Skeletal muscle cell (primary cell): ENCODE results near the gene PYROXD2.

Experiments
- DNase-seq: peaks from one replicate; pipeline ENCODE4 v3.0.0-alpha.2; 2010; ENCODE audit warnings: low read depth
- H3K4me3 ChIP-seq: 2 replicates; pipeline ENCODE4 v1.5.1; 2011; ENCODE audit warnings: low read depth, mild to moderate bottlenecking, control low read depth, low read length, moderate library complexity

PYROXD2 gene

GRCh38 chr10:98414932-98415730 lies at the start of gene PYROXD2:
Gene PYROXD2, minus strand, starts transcription at chr10:98415182. Its CDS starts 47 bp downstream, at chr10:98415135.
- peak within 1 kb of the TSS; percentile 63 for H3K4me3 ChIP-seq
- peak; percentile 68 for DNase-seq

GRCh38 chr10:98463976-98464754 lies 49.2 kb upstream of the PYROXD2 start:
- no peak overlapping the region for H3K4me3 ChIP-seq
- no peak for DNase-seq

- DNase-seq: no peak
- H3K4me3 ChIP-seq: no peak overlapping the region
Observed at GRCh38 chr10:98463016-98463415, 48.0 kb upstream of the PYROXD2 start.

- no peak for DNase-seq
- H3K4me3 ChIP-seq: no peak overlapping the region
Observed at GRCh38 chr10:98461500-98461842, 46.5 kb upstream of the PYROXD2 start.

- DNase-seq: peak; percentile 76
- no peak overlapping the region for H3K4me3 ChIP-seq
Observed at GRCh38 chr10:98460837-98461499, 46.0 kb upstream of the PYROXD2 start.

GRCh38 chr10:98458809-98459784 lies 44.1 kb upstream of the PYROXD2 start:
- DNase-seq: no peak
- H3K4me3 ChIP-seq: no peak overlapping the region

- DNase-seq: no peak
- H3K4me3 ChIP-seq: no peak overlapping the region
Observed at GRCh38 chr10:98457721-98458120, 42.7 kb upstream of the PYROXD2 start.

GRCh38 chr10:98456686-98457482 lies 41.9 kb upstream of the PYROXD2 start:
- DNase-seq: no peak
- H3K4me3 ChIP-seq: no peak overlapping the region

GRCh38 chr10:98456043-98456570 lies 41.1 kb upstream of the PYROXD2 start:
- no peak overlapping the region for H3K4me3 ChIP-seq
- no peak for DNase-seq

- DNase-seq: no peak
- H3K4me3 ChIP-seq: no peak overlapping the region
Observed at GRCh38 chr10:98453729-98454128, 38.7 kb upstream of the PYROXD2 start.

GRCh38 chr10:98450618-98451017 lies 35.6 kb upstream of the PYROXD2 start:
- no peak overlapping the region for H3K4me3 ChIP-seq
- DNase-seq: no peak

- no peak overlapping the region for H3K4me3 ChIP-seq
- DNase-seq: no peak
Observed at GRCh38 chr10:98449287-98449686, 34.3 kb upstream of the PYROXD2 start.

GRCh38 chr10:98446661-98447221 lies 31.8 kb upstream of the PYROXD2 start, which contains the start of gene HPS1:
Gene HPS1, minus strand, starts transcription at chr10:98446935. Its CDS starts 3,695 bp downstream, at chr10:98443240.
- H3K4me3 ChIP-seq: peak within 1 kb of the TSS; percentile 68
- DNase-seq: peak; percentile 19

GRCh38 chr10:98446151-98446660 lies 31.2 kb upstream of the PYROXD2 start:
- H3K4me3 ChIP-seq: peak overlapping the region; percentile 68
- no peak for DNase-seq

- peak overlapping the region; percentile 68 for H3K4me3 ChIP-seq
- no peak for DNase-seq
Observed at GRCh38 chr10:98445200-98445812, 30.3 kb upstream of the PYROXD2 start.

- no peak for DNase-seq
- H3K4me3 ChIP-seq: no peak overlapping the region
Observed at GRCh38 chr10:98444314-98445006, 29.5 kb upstream of the PYROXD2 start.

- no peak for DNase-seq
- no peak overlapping the region for H3K4me3 ChIP-seq
Observed at GRCh38 chr10:98438715-98439114, 23.7 kb upstream of the PYROXD2 start.
